HG03575 (cell line): Measurements from ENCODE around the gene SLC25A34.

ENCODE experiments used
- ATAC-seq: cut with Tn5 transposase; IDR thresholded peaks from one replicate; pipeline ENCODE4 v1.9.1; 2021; ENCODE audit not compliant: unreplicated experiment, insufficient number of reproducible peaks, low FRiP score; ENCODE audit errors: extremely low read depth

Gene SLC25A34

DNA sequence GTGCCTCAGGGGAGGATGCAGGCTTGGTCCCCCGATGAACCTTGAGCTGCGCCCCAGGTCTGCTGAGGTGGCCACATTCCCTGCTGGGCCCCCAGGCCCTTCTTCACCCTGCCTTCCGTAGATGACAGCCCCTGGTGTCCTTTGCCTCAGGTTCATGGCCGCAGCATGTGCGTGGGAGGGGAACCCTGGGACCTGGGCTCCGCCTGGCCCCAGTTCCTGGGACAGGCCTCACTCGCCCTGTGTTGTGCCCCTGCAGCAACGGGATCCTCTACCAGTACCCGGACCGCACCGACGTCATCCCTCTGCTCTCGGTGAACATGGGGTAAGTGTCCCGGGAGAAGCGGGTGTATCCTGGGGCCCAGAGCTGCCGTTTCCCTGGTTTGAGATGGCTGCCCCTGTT lies 5.1 kb upstream of the SLC25A34 start:
- ATAC-seq, result no peak

DNA sequence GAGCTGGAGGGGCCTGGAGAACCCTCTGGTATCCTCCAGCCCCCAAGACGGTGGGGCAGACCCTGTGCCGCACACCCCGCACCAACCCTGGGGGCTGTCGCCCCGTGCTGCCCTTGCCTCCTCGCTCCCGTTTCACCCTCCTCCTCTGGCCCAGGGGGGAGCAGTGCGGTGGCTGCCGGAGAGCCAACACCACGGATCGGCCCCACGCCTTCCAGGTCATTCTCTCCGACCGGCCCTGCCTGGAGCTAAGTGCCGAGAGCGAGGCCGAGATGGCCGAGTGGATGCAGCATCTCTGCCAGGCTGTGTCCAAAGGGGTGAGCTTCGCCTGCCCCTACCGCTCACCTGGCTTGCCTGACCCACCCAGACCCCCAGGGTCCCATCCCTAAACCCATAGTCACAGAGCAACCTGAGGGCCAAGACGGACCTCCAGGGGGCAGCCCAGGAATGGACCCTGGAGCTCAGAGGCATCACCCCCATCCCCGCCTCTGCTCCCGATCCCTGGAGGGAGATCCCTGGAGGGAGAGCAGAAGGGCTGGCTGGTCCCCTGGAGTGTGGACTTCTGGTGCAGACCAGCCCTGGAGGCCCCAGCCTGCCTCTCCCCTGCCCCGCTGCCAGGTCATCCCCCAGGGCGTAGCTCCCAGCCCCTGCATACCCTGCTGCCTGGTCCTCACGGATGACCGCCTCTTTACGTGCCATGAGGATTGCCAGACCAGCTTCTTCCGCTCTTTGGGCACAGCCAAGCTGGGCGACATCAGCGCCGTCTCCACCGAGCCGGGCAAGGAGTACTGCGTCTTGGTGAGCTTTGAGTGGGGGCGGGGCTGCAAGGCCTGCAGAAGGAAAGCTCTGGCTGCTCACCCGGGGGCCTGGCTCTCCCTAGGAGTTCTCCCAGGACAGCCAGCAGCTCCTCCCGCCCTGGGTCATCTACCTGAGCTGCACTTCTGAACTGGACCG lies 4.0 kb upstream of the SLC25A34 start:
- no peak for ATAC-seq

DNA sequence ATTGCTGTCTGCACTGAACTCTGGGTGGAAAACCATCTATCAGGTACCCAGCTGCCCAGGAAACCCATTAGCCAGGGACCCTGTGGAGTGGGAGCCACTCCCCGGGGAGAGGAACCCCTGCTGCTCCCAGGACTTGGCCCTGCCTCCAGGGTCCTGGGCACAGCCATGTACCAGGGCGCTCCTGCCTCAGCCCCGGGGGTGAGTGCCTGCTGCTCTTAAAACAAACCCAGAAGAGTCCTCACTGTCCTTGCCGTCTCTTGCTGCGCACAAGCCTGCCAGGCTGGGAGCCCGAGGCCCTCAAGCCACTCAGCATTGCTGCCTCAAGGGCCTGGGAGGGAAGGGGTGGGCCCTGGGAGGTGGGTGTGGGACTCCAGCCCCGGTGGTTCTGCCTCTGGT lies 3.4 kb upstream of the SLC25A34 start:
- ATAC-seq, result no peak

DNA sequence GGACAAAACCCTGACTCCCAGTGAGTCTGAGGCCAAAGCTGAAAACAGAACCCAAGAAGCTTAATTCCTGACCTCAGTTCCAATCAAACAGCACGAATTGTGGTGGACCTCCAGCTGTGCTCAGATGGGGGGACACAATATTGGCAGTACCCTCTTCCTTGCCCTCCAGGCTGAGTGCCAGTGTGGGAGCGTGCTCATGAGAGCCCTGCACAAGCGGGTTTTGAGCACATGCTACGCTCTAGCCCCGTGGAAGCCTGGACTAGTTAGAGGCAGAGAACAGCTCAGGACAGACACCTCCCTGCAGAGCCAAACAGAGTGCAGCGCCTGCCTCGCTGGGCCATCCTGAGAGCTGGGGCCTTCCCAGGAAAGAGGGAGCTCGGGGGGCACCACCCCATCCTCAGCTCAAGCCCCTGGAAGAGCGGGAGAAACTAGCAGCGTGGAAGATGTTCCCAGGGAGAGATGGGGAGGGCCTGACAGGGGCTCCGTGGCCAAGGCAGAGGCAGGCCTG lies 2.8 kb upstream of the SLC25A34 start:
- no peak for ATAC-seq

DNA sequence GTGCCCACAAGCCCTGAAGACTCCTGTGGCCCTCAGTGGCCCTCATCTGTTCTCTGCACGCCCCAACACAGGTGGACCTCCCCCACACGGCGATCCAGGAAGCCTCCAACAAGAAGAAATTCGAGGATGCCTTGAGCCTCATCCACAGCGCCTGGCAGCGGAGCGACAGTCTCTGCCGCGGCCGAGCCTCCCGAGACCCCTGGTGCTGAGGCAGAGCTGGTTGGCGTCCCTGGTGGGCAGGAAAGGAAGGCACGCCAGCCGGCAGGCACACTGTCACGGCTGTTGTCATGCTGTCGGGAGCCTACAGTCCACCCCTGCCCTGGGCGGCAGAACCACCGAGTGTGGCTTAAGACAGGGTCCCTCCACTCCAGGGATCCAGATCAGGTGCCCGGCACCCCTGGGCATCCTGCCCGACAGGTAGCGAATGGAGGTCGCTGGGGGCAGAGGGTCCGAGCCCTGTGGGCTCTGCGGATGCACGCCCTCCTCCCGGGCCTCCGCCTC lies 2.3 kb upstream of the SLC25A34 start:
- no peak for ATAC-seq

DNA sequence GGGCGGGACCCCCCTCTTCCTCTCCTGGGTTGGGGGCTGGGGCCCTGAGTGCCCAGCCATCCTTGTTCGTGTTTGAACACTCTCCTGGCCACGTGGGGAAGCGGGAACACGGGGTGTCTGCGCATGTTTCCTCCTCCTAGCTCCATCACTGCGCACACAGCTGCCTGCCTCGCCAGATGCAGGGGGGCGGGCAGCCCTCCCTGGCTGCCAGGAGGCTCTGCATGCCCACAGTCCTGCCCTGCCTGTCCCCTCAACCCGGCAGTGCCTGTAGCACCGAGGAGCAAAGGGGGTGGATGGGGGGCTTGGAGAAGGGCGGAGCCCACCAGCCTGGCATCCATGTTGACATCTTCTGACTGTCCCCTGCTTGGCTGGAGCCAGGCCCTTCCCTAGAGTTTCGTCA lies 1.8 kb upstream of the SLC25A34 start:
- ATAC-seq, result no peak

DNA sequence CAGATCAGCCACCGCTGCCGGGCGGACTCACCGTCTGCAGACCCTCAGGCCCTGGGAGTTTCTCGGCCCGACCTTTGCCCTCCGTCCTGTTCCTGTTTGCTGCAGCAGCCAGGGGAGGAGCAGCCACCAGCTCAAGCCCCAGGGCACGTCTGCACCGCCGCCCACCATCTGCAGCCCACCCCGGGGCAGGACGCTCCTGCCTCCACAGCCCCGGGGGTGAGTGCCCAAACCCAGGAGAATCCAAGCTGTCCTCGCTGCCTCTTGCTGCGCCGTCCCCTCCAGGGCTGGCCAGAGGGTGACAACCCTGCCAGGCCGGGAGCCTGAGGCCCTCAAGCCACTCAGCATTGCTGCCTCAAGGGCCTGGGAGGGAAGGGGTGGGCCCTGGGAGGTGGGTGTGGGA lies 1.2 kb upstream of the SLC25A34 start:
- no peak for ATAC-seq

DNA sequence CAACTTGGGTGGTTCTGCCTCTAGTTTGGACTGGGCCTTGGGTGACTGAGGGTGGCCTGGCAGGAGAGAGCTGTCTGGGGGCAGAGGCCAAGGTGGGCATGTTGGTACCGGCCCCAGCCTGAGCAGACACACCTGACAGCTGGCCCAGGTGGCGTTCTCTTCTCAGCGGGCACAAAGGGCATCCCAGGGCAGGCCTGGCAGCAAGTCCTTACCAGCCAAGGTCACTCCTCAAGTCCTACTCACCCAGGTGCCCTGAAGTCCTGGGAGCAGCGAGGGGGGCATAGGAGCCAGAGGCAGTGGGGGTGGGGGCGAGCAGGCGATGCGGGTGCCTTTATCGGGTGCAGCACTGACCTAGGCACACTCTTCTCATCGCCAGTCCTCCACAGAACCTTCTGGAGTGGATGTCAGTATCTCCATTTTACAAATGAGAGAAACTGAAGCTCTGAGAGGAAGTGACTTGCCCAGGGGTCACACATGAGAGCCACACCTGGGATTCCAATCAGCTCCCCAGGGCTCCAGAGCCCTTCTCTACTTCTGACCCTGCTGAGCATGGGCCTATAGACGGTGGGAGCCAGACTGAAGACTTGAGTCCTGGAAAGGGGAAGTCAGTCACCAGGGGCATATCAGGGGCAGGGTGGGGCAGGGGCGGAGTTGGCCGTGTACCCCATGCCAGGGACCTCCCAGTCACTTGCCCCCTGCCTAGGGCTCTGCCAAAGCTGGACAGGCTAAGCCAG lies 587 bp upstream of the SLC25A34 start:
- ATAC-seq, result no peak

DNA sequence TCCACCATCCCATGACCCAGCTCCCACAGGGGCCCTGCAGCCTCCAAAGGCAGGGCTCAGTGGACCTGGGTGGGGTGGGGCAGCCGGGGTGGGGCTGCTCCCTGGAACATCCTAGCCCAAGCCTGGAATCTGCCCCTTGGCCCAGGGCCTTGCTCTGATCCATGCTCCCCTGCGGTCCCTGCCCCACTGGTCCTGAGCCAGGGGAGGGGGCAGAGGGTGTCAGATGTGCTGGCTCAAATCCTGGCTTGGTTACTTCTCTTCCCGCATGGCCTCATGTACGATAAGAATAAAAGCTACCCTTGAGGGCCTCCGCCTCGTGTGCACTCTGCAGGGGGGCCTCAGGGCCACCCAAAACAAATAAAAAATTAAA lies 819 bp downstream of the SLC25A34 start:
- no peak for ATAC-seq

DNA sequence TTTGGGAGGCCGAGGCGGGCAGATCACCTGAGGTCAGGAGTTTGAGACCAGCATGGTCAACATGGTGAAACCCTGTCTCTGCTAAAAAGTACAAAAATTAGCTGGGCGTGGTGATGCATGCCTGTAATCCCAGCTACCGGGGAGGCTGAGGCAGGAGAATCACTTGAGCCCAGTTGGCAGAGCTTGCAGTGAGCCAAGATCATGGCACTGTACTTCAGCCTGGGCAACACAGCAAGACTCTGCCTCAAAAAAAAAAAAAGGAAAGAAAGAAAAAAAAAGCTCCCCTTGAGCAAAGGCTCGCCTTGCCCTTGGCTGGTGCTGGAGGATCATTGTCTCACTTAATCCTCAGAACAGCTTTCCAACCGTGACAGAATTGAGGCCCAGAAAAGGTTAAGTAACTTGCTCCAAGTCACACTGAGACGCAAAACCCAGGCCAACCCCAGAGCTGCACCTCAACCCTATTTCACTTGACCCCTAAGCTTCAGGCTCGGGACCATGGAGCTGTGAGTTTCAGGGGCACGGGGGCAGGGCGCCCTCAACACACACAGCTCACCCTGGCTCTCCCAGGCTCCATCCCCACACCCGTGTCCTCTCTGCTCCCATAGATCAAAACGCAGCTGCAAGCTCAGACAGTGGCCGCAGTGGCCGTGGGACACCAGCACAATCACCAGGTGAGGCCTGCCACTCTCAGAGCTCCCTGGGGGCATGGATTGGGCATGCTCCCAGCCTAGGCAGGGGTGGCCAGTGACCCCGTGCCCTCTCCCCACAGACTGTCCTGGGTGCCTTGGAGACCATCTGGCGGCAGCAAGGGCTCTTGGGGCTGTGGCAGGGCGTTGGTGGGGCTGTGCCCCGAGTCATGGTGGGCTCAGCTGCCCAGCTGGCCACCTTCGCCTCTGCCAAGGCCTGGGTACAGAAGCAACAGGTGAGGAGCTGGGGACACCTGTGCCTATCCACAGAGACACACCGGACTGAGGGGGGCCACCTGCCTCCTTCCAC lies 1.6 kb downstream of the SLC25A34 start:
- ATAC-seq, result no peak

DNA sequence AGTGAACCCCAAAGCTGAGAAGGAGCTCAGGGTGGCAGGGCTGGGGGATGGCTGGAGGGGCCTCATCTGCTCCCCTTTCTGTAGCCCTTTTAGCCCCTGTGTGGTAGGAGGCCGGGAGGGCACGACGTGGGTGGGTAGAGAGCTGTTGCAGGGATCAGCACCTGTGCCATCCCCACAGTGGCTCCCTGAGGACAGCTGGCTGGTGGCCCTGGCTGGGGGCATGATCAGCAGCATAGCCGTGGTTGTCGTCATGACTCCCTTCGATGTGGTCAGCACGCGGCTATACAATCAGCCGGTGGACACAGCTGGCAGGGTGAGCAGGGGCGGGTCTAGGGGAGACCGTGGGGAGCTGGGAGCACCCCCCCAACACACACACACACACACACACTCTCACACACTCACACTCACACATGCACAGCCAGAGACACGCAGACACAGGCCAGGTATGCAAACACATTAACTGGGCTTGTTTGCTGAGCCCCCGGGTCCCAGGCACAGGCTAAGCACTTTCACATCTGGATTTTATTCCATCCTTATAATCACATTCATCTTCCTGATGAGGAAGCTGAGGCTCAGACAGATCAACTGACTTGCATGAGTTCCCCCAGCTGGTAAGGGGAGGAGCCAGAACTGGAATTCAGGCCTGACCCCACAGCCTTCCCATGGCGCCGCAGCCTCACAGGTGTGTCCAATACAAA lies 2.5 kb downstream of the SLC25A34 start:
- ATAC-seq, result no peak

DNA sequence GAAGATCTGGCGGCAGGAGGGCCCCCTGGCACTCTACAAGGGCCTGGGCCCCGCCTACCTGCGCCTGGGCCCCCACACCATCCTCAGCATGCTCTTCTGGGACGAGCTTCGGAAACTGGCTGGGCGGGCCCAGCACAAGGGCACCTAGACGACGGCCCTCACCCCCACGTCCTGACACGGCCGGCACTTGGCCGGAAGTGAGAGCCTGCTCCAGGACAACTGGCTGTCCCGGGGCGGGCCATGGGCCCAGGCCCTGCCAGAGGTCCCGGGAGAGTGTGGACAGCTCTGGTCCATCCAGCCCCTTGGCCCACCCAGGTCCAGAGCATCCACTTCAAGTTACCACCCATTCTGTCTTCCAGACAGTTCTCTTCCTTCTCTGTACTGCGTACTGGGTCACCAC lies 3.2 kb downstream of the SLC25A34 start:
- no peak for ATAC-seq

DNA sequence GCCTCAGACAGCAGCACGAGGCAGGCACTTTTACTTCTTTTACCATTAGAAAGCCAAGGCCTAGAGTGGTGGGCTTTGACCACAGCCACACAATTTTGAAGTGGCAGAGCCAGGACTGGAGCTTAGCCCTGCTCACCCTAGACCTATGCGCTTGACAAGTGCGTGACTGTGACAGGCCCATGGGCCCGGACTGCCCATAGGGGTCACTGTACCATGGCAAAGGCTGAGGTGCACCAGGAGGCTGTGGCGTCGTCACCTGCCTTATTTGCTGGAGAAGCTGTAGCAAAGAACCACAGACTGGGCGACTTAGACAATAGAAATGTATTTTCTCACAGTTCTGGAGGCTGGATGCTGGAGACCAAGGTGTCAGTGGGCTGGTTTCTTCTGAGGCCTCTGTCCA lies 3.7 kb downstream of the SLC25A34 start:
- no peak for ATAC-seq

DNA sequence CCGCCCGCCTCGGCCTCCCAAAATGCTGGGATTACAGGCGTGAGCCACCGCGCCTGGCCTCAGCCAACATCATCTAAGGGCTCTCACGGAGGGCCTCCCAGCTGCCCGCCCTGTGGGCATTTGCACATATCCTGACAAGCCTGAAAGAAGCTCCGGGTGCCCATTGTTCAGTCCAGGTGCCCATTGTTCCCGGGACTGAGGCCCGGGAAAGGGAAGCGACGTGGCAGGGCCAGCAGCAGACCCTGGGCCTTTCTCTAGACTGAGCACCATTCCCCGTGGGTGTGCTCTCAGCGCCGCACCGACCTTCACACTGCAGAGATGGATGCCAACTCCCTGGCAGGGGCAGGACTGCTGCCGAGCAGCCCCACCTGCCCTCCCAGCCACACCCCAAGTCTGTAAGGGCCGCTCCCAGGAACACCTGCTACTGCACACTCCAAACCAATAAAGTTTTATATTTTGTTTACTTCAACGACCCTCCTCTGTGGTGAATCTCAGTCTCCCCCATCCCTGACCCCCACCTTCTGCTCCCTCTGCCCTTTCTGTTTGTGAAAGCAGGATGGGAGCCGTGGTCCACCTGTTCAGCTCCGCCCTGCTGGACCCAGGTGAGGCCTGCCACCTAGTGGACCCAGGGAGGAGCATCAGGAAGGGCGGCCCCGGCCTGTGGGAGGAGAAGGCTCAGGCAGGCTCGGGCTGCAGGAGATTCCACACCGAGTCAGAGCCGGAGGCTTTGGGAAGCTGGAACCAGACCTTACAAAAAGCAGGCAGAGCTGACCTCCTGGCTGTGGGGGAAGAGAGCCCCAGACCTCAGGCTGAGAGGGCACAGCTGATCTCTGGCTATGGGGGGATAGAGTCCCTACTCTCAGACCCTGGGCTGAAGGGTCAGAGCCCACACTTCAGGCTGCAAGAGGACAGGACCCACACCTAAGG lies 5.1 kb downstream of the SLC25A34 start:
- ATAC-seq, result no peak

DNA sequence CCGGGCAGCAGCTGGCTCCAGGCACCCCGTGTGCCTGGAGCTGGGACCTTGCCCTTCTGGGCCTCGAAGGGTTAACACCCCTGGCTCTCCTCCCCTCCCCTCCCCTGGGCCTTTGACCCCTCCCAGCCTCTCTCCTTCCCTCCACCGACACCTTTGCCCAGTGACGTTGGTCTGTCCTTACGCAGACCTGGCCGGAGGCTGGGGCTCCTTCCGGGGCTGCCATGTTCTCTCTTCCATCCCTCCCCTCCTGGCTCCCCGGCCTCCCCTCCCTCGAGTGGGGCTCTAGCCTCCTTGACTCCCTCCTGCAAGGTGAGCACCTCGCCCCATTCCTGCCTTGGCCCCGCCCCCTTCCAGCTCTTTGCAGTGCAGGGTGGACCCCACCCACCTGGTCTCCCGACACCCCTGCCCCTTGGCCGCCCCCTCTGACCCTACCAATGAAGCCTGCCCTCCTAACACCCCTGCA lies 6.3 kb downstream of the SLC25A34 start, which contains the start of gene TMEM82:
Gene TMEM82 (plus strand): TSS at position 161 of the 463 bp plus-strand sequence. CDS start 61 bp downstream, at position 222.
- no peak for ATAC-seq

DNA sequence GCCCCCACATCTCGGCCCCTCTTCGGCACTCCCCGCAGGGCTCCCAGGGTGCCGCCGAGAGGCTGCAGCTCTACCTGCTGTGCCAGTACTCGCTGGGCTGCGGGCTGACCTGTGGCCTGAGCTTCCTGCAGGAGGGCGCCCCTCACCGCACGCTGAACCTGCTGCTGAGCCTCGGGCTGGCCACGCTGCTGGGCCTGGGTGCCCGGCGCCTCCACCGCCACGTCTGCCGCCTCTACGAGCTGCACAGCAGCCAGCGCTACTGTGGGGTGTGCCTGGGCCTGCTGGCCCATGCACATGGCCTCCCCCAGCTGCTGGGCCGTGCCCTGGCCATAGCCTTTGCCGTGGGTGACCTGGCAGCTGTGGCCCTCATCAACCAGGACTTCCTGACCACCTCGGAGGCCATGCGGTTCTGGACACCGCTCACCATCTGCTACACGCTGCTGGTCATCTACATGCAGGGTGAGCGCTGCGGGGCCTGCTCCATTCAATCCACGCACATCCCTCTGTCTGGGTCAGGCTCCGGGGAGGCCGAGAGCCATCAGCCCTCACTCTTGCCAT lies 8.1 kb downstream of the SLC25A34 start:
- ATAC-seq, result no peak

DNA sequence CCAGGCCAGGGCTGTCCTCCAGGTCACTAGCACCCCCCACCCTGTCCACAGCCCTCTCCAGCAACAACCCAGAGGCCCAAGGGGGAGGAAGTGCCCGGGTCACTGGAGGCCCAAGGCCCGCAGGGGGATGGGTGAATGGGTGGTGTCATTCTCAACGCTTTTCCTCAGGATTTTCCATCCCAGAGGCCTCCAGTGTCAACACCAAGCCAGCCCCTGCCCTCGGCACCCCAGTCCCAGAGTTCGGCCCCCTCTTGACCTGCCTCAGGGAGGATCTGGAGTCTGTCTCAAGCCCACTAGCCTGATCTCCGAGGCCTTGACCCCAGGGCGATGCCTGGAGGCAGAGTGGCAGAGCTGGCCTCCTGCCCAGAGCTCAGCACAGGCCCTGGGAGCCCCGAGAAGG lies 11.3 kb downstream of the SLC25A34 start:
- no peak for ATAC-seq
